NCI-H1436 treated with DMSO at 0.1 percent for 48 hours (cell line): Measurements from ENCODE around the gene B3GALT5.

ENCODE experiments used
- DNase-seq: peaks from one replicate; lab custom pipeline; 2025; lab: John Stamatoyannopoulos, UW

B3GALT5 gene

GRCh38 chr21:39604951-39605350, 7.8 kb upstream of the B3GALT5 start:
- no peak for DNase-seq

GRCh38 chr21:39610703-39611102, 2.0 kb upstream of the B3GALT5 start:
- no peak for DNase-seq

DNA sequence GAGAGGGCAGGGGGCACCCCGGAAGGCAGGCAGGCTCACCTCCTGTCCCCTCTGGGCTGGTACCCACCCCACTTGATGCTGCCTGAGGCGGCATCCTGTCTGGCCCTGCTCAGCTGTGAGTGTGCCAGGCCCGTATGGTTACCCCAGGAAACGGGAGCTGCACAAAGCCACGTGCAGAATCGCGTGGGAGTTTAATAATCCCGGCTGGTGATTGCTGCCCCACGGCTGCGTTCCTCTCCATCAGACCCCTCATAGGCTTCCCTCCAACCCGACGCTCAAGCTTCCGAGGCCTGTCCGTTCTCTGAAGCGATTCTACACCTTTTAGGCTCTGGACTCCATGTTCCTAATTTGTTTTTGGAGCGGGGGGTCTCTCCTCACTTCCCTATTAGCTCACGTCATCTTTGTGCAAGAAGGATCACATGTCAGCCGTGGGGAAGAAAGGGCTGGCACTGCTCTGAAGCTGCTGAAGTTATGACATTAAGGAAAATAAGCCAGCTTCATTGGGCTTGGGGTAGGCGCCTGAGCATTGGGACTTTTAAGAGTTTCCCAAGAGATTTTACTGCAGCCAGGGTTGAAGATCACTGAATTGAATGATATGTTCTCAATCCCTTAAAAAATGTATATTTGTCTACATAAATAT, 1.1 kb upstream of the B3GALT5 start:
- DNase-seq: no peak

GRCh38 chr21:39613041-39613934, 548 bp downstream of the B3GALT5 start:
- no peak for DNase-seq

DNA sequence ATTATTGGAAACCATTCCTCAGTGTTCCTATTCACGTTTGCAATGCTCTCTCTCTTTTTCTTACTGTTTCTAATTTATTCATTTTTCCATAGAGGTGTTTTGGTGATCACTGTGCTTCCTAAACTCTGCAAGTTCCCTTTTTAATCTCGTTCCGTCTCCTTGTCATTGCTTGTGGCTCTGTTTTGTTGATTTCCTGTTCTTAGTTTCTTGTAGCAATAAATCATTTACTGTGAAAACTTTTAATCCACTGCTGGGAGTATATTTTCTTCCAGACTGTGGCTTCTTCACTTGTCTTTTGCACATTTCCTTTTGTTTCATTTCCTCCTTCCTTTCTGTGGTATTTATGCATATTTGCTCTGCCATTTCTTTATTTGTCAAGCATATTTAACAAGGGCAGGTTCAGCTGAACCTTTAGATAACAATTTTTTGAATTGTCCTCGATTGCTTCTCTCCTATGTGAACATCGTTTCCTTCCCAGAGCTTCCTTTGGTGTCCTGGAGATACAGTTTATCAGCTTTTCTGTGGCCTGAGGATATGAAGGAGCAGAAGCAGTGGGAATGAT, 3.6 kb downstream of the B3GALT5 start:
- no peak for DNase-seq

DNA sequence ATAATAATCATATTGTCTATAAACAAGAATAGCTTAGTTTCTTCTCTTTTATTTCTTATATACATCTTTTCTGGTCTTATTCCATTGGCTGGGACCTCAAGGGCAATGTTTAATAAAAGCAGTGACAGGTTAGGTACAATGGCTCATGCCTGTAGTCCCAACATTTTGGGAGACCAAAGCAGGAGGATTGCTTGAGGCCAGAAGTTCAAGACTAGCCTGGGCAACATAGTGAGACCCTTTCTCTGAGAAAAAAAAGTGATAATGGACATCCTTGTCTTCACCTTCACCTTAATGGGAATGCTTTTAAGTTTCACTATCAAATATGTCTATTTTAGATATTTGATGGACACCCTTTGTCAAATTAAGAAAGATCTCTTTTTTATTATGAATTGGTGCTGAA, 8.1 kb downstream of the B3GALT5 start:
- no peak for DNase-seq

GRCh38 chr21:39625211-39625895, 12.6 kb downstream of the B3GALT5 start:
- no peak for DNase-seq

DNA sequence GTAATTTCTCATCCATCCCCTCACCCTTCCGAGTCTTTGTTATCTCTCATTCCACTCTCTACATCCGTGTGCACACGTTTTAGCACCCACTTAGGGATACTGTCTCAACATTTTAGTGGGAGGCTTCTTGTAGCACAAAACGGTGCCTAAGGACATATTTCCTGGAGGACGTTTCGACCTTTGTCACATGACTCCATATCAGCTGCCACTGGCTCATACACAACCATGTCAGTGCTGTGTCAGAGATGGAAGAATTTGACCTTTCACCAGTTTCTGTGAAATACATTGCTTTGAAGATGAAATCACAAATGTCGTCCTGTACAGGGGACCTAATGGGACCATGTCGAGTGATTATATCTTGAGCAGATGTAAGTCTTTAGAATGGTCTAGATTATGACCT, 15.6 kb downstream of the B3GALT5 start:
- DNase-seq: no peak

- no peak for DNase-seq
These were observed 17.5 kb downstream of the B3GALT5 start for GRCh38 chr21:39630191-39630591.

- no peak for DNase-seq
These were observed 18.1 kb downstream of the B3GALT5 start for GRCh38 chr21:39630827-39631226.

GRCh38 chr21:39631842-39632562, 19.3 kb downstream of the B3GALT5 start:
- no peak for DNase-seq

DNA sequence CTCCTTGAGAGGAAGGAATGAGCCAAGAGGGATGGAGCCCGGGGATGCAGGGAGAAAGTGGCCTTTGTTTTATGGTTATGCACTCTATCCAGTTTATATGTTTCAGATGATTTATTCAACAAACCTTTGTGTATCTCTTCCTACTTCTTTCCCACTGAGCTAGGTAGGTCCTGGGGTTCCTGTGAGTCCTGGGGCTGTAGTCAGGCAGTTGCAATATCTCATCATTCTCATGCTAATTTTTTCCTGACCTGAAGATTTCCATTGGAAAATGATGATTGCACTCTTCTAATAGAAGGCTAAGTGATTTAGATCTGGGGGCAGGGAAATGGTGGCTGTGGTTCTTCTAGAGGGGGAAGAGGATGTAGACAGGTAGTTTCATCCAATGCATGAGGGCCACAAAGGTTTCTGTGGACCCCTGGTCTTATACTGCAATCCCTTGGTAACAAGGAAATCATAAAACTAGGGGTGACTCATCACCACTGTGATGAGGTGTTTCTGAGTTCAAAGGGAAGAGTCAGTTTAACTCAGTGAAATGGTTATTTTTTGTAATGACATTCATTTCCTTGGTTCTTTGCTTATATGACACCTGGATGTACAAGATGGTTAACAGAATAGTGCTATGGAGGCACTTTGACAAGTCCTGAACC, 20.2 kb downstream of the B3GALT5 start:
- no peak for DNase-seq

DNA sequence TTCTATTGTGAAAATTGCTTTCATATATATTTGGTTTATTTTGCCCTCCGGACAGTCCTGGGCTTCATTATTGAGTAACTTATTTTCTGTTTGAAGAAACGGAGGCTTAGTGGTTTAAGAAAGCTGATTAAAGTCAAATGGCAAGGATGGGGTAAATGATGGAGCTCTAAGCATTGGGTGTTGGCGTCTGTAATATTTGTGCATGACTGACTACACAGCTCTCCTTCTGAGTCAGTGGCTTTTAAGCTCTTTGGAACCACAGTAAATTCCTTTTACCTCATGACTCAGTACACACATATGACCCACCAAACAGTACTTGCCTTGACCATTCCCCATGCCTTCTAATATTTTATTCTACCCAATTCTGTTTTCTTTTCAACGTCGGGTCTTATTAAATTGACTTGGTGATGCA, 21.0 kb downstream of the B3GALT5 start:
- no peak for DNase-seq

DNA sequence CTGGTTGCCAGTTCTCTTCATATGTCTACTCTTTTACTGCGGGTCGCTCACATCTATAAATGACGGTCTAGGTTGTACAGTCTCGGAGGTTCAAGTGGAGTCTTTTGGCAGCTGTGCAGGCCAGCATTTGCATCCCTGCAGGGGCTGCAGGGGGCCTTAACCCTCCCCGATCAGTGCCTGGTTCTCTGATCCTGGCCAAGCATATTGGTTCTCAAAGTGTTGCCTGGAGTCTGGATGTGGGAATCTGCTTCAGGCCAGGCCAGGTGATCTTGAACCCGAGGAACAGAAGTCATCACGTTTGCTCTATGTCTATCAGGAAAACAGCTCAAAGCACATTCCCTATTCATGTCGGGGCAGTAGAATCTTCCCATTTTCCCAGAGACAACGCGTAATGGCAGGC, 21.8 kb downstream of the B3GALT5 start:
- no peak for DNase-seq

GRCh38 chr21:39637197-39637970, 24.6 kb downstream of the B3GALT5 start:
- no peak for DNase-seq

- no peak for DNase-seq
These were observed 25.2 kb downstream of the B3GALT5 start for GRCh38 chr21:39637971-39638240.

DNA sequence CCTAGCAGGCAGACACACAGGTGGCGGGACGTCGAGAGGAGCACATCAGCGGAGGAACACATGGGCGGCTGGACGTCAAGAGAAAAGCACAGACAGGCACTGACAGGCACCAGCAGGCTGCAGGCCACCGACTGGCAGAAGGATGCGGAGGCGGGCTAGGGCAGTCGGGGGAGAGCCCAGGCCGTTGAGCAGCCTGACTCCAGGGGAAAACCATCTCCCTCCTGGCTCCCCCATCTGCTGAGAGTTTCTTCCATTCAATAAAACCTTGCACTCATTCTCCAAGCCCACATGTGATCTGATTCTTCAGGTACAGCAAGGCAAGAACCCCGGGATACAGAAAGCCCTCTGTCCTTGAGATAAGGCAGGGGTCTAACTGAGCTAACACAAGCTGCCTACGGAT, 25.5 kb downstream of the B3GALT5 start:
- no peak for DNase-seq

- DNase-seq: no peak
These were observed 28.0 kb downstream of the B3GALT5 start for GRCh38 chr21:39640754-39641153.

GRCh38 chr21:39641827-39642450, 29.2 kb downstream of the B3GALT5 start:
- no peak for DNase-seq

DNA sequence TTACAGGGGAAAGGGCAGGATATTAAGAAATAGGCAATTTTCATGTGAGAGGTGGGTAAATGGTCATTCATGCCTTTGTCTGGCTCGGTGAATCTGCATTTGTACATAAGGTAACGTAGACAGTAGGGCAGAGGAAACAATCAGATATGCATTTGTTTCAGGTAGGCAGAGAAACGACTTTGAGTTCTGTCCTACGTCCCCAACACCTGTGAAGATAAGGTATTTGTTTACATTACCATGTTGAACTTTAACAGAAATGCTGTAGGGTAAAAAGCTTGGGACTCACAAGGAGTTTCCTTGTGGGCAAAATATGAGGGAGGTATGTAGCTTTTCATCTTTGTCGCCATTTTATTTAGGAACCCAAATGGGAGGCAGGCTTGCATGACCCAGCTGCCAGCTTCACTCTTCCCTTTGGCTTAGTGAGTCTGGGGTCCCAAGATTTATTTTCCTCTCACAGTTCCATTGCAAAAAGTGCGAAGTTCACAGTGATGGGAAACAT, 31.4 kb downstream of the B3GALT5 start:
- no peak for DNase-seq
